GM12878 (cell line): Measurements from ENCODE around the gene GRIN3A. TPM values are rescaled to one million over a fixed set of nuclear protein-coding genes. Genes with fewer than 3 reads are reported as not detected.
A peak's percentile ranks its signal among the peaks of the same experiment; 100 is the strongest.

Experiments used
- ATAC-seq: fragments of 200-7000 bp; cut with Tn5 transposase; 3 replicates; pipeline ENCODE4 v1.9.1; 2020; ENCODE audit warnings: mild to moderate bottlenecking, moderate library complexity
- BruUV-seq: library from RNA; stranded (reverse); fragments of 400-500 nt; replicated peaks from 2 replicates; lab custom pipeline; 2021; lab: Mats Ljungman, UMichigan
- CTCF ChIA-PET: fragments of 300-600 bp; sonication (Branson Sonifier 250); formaldehyde crosslinking; extraction: SDS; loops from one replicate; lab custom pipeline; 2021; ENCODE audit warnings: inconsistent platforms; lab: Yijun Ruan, JAX
- POLR2A ChIA-PET: fragments of 350-600 bp; formaldehyde crosslinking; extraction: SDS; loops from one replicate; lab custom pipeline; 2021; ENCODE audit warnings: inconsistent platforms; lab: Charles Lee
- RAD21 ChIA-PET: fragments of 300-600 bp; sonication (Branson Sonifier 250); formaldehyde crosslinking; loops from one replicate; lab custom pipeline; 2023; ENCODE audit warnings: antibody characterized with exemption; ENCODE audit not compliant: unreplicated experiment; lab: Charles Lee
- SMC1A ChIA-PET: fragments of 300-600 bp; sonication (Branson Sonifier 250); formaldehyde crosslinking; loops from one replicate; lab custom pipeline; 2023; ENCODE audit not compliant: unreplicated experiment, uncharacterized antibody; lab: Charles Lee
- DNase-seq: peaks from one replicate; pipeline ENCODE4 v3.0.0-alpha.2; 2011; ENCODE audit warnings: low read depth, low spot score
- FAIRE-seq: peaks from 3 replicates; lab custom pipeline; 2011; peaks lifted over from hg19 to GRCh38; lab: Jason Lieb, UNC
- H2AFZ ChIP-seq: 2 replicates; pipeline ENCODE4 v1.6.0; 2011; ENCODE audit warnings: low read depth, low read length, control low read depth; ENCODE audit not compliant: control insufficient read depth
- H3K27ac ChIP-seq: 2 replicates; pipeline ENCODE4 v1.5.1; 2011; ENCODE audit warnings: control low read depth; ENCODE audit not compliant: control insufficient read depth, insufficient read depth
- H3K27me3 ChIP-seq, 2 experiments: replicated peaks in 1 of 2; 2 replicates each; pipeline versions ENCODE4 v1.6.0 to v1.6.1; 2011; ENCODE audit warnings: low read length in 1 of 2; ENCODE audit not compliant: control insufficient read depth in 2 of 2, insufficient read depth in 2 of 2
- H3K36me3 ChIP-seq, 2 experiments: 2 replicates each; pipeline ENCODE4 v1.5.1; 2011; ENCODE audit warnings: low read length in 1 of 2; ENCODE audit not compliant: control insufficient read depth in 2 of 2, insufficient read depth in 2 of 2
- H3K4me1 ChIP-seq: 2 replicates; pipeline ENCODE4 v1.6.1; 2011; ENCODE audit warnings: mild to moderate bottlenecking, low read length, moderate library complexity, mixed read lengths; ENCODE audit not compliant: control insufficient read depth, insufficient read depth
- H3K4me2 ChIP-seq: 2 replicates; pipeline ENCODE4 v1.6.0; 2011; ENCODE audit warnings: control low read depth; ENCODE audit not compliant: control insufficient read depth, insufficient read depth
- H3K4me3 ChIP-seq: fragments of 200-600 bp; sonication (generic); 2 replicates; pipeline ENCODE4 v1.5.1; 2016
- H3K79me2 ChIP-seq: 2 replicates; pipeline ENCODE4 v1.6.0; 2011; ENCODE audit warnings: low read length; ENCODE audit not compliant: control insufficient read depth, insufficient read depth
- H3K9ac ChIP-seq: 2 replicates; pipeline ENCODE4 v1.8.0; 2011; ENCODE audit warnings: low read length, control low read depth, mixed read lengths; ENCODE audit not compliant: control insufficient read depth, insufficient read depth
- H3K9me3 ChIP-seq: replicated peaks from 3 replicates; pipeline ENCODE4 v1.5.1; 2011; ENCODE audit warnings: mild to moderate bottlenecking, low read length; ENCODE audit not compliant: control insufficient read depth, insufficient read depth
- H4K20me1 ChIP-seq: 2 replicates; pipeline ENCODE4 v1.6.0; 2011; ENCODE audit not compliant: control insufficient read depth, insufficient read depth
- CHD1 ChIP-seq: IDR thresholded peaks from 2 replicates; pipeline ENCODE4 v1.6.1; 2012; ENCODE audit warnings: low read depth, low read length, improper control_type of control experiment
- DPF2 ChIP-seq: fragments of 450-650 bp; IDR thresholded peaks from 2 replicates; pipeline ENCODE4 v1.6.1; 2017; ENCODE audit warnings: mild to moderate bottlenecking
- ESRRA ChIP-seq: IDR thresholded peaks from 2 replicates; pipeline ENCODE4 v1.6.1; 2012; ENCODE audit warnings: mild to moderate bottlenecking, low read length, improper control_type of control experiment
- ETV6 ChIP-seq, 2 experiments: fragments of 450-650 bp in 1 of 2; IDR thresholded peaks in 1 of 2; conservative IDR thresholded peaks in 1 of 2; 2 replicates each; pipeline ENCODE4 v1.6.1; 2014; ENCODE audit warnings: antibody characterized with exemption in 1 of 2, borderline replicate concordance in 1 of 2, low read depth in 1 of 2, mild to moderate bottlenecking in 1 of 2, moderate library complexity in 1 of 2
- KLF5 ChIP-seq: fragments of 450-650 bp; IDR thresholded peaks from 2 replicates; pipeline ENCODE4 v1.6.1; 2014; ENCODE audit warnings: mild to moderate bottlenecking; ENCODE audit not compliant: partially characterized antibody
- NFYB ChIP-seq: IDR thresholded peaks from 2 replicates; pipeline ENCODE4 v1.6.1; 2011; ENCODE audit warnings: low read depth, mild to moderate bottlenecking, low read length, improper control_type of control experiment, moderate library complexity; ENCODE audit not compliant: insufficient read depth
- NR2C1 ChIP-seq: fragments of 450-650 bp; IDR thresholded peaks from 2 replicates; pipeline ENCODE4 v1.6.1; 2017; ENCODE audit warnings: antibody characterized with exemption, mild to moderate bottlenecking, moderate library complexity
- POLR2AphosphoS5 ChIP-seq: IDR thresholded peaks from 2 replicates; pipeline ENCODE4 v1.6.1; 2011; ENCODE audit warnings: mild to moderate bottlenecking, low read length, inconsistent platforms
- RELA ChIP-seq: fragments of 450-650 bp; IDR thresholded peaks from 2 replicates; pipeline ENCODE4 v1.8.0; 2014; ENCODE audit warnings: borderline replicate concordance; ENCODE audit not compliant: partially characterized antibody
- SP1 ChIP-seq: IDR thresholded peaks from one replicate; pipeline ENCODE4 v1.6.1; 2011; ENCODE audit warnings: low read depth, low read length
- TCF3 ChIP-seq: IDR thresholded peaks from 2 replicates; pipeline ENCODE4 v1.6.1; 2012; ENCODE audit warnings: low read depth, mild to moderate bottlenecking, low read length, borderline replicate concordance; ENCODE audit not compliant: insufficient read depth
- TCF7 ChIP-seq: IDR thresholded peaks from 2 replicates; pipeline ENCODE4 v1.6.1; 2014; ENCODE audit warnings: antibody characterized with exemption, borderline replicate concordance
- WRNIP1 ChIP-seq: IDR thresholded peaks from 2 replicates; pipeline ENCODE4 v1.6.1; 2011; ENCODE audit warnings: low read depth, low read length, improper control_type of control experiment, borderline replicate concordance
- ZNF622 ChIP-seq: fragments of 450-650 bp; IDR thresholded peaks from 2 replicates; pipeline ENCODE4 v1.6.1; 2017; ENCODE audit warnings: mild to moderate bottlenecking, inconsistent platforms
- ZSCAN29 ChIP-seq: fragments of 450-650 bp; IDR thresholded peaks from 2 replicates; pipeline ENCODE4 v1.6.1; 2017; ENCODE audit warnings: mild to moderate bottlenecking, moderate library complexity
- WGBS: methylation state at CpG from one replicate; pipeline ENCODE4 v1.1.6; 2016; ENCODE audit warnings: low lambda C conversion rate; ENCODE audit not compliant: insufficient replicate concordance, insufficient coverage; ENCODE audit errors: missing lambda C conversion rate; 5-methylcytosine and 5-hydroxymethylcytosine counted together
- in situ Hi-C: fragments of 300-500 bp; cut with MboI; formaldehyde crosslinking; loops from 9 replicates; pipeline ENCODE4 v1.14.3; 2018; ENCODE audit warnings: mixed read lengths
- intact Hi-C: fragments of 100-400 bp; cut with micrococcal nuclease; formaldehyde crosslinking; loops from one replicate; pipeline ENCODE4 v1.14.2; 2022; ENCODE audit not compliant: unreplicated experiment
- polyA plus RNA-seq, 11 experiments: library from polyadenylated mRNA; depleted of rRNA in 4 of 11; unstranded in 6 of 11; stranded (reverse) in 5 of 11; fragments of >200 nt; fragmentation: Nextera tagmentation in 4 of 11; fragmentation: Illumina TruSeq in 1 of 11; extraction: Ambion mirVana in 4 of 11; extraction: Trizol in 1 of 11; gene quantifications; 1 replicate in 1 of 11; 2 replicates in 10 of 11; pipeline versions ENCODE4 v1.2.1 to v1.2.3, GENCODE V29; 2011 to 2016; ENCODE audit warnings: inconsistent platforms in 2 of 11, missing spikeins in 2 of 11, low read depth in 1 of 11
- total RNA-seq, 4 experiments: library from RNA; depleted of rRNA in 3 of 4; stranded (reverse); fragments of >200 nt in 3 of 4; fragmentation: Illumina TruSeq in 1 of 4; extraction: Trizol in 1 of 4; gene quantifications; 2 replicates each; pipeline versions ENCODE4 v1.2.1 to v1.2.3, GENCODE V29; 2013 to 2021
- TF ChIP-seq, protein P1 (sequence below), 3 experiments: IDR thresholded peaks in 2 of 3; conservative IDR thresholded peaks in 1 of 3; 2 replicates each; pipeline ENCODE4 v1.5.1; 2011; ENCODE audit warnings: low read depth in 3 of 3, low read length in 3 of 3, mild to moderate bottlenecking in 3 of 3, control low read depth in 2 of 3, moderate library complexity in 2 of 3, inconsistent platforms in 1 of 3, mixed read lengths in 1 of 3; ENCODE audit not compliant: control insufficient read depth in 2 of 3, insufficient read depth in 1 of 3; ENCODE audit errors: extremely low read depth in 1 of 3
- TF ChIP-seq, protein P2 (sequence below): fragments of 450-650 bp; IDR thresholded peaks from 2 replicates; pipeline ENCODE4 v1.6.1; 2016; ENCODE audit warnings: mild to moderate bottlenecking, moderate library complexity, borderline replicate concordance

Gene GRIN3A
- total and polyA plus RNA-seq, 10 of the 15 experiments (the other 5 are each of a cell fraction or from before 2014, with no cell fraction given): 0.03 to 0.05 (median 0.04) TPM; not detected in 7

DNA sequence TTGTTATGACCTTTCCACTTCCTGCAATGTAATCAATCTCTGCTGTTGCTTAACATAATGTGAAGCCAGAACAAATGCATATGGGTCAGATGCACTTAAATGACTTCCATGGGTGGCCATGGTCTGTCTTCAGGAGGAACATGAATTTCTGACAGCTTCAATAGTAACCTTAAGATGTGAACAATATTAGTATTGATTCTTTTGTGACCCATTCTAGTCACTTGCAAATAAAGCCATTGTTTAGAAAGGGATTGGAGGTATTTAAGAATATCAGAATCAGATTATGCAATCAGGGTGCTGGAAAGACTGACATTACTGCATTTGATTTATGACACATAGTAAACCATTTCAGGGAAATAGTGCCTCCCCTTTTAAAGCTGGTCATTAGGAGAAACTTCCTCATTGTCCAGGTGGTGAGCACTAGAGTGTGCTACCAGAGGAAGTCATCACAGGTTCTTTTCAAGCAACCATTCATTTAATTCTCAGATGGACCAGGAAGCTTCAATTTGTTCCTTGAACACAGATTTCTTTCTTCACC is 32.1 kb downstream of the GRIN3A start (continued):
- TF ChIP-seq RELA (no peak), ETV6 (conservative IDR thresholded peaks at IDR 0.05 in 1 of 2, IDR thresholded peaks at IDR 0.05 in 1 of 2; ENCODE audit: borderline replicate concordance in 1 of 2, low read depth in 1 of 2) (no peak), WRNIP1 (no peak), NR2C1 (no peak), DPF2 (no peak), CHD1 (no peak), ESRRA (no peak)

DNA sequence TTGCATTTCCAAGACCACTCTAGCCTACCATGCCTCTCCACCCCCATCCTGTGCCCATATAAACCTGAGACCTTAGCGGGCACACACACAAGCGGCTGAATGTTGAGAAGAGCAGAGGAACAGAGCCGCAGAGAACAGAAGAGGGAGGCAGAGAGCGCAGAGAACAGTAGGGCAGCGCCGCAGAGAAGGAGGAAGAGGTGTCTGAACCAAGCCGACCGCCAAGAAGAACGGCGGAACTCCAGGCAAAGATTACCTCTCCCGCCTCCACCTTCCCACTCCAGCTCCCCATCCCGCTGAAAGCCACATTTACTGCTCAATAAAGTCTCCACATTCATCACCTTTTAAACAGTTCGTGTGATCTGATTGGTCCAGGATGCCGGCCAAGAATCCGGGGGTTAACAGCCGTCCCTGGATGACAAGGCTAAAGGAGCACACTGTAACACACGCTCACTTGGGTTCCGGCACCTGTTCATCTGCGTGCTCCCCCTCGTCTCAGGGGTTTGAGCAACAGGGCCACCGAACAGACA is 33.2 kb downstream of the GRIN3A start:
- Histone ChIP-seq H3K9me3 (no peaks in the 10 kb centered on the region), H2AFZ (peak overlapping the region; percentile 51), H3K9ac (no peak overlapping the region), H3K4me2 (peak overlapping the region; percentile 49; the same call in 1 of the 2 replicates), H3K36me3 (no peaks in the 10 kb centered on the region), H3K4me3 (no peak overlapping the region), H3K27ac (no peak overlapping the region), H3K4me1 (no peaks in the 10 kb centered on the region; the same call in 1 of the 2 replicates), H3K79me2 (no peaks in the 10 kb centered on the region), H3K27me3 (peaks cover 0 to 2% of the 10 kb centered on the region in 2 experiments; a peak in 2 of 4 replicates), H4K20me1 (no peaks in the 10 kb centered on the region)
- CTCF ChIA-PET: no interaction called here
- ATAC-seq: peak; percentile 72
- intact Hi-C loops: loop anchor here (5.0 kb wide), 1 partner anchor 103 kb away; no protein-coding TSS in a partner anchor
- RAD21 ChIA-PET: no interaction called here
- no peak for FAIRE-seq
- POLR2A ChIA-PET: no interaction called here
- SMC1A ChIA-PET: no interaction called here
- DNase-seq: no peak
- 11% methylated on average over 21 of the region's 21 CpGs for WGBS
- no TSS peak for BruUV-seq
- in situ Hi-C loops: no loop called here
- TF ChIP-seq TCF7 (no peak), POLR2AphosphoS5 (no peak), ZNF622 (no peak), KLF5 (no peak), SP1 (no peak), ZSCAN29 (no peak), NFYB (no peak), TCF3 (no peak)
- TF ChIP-seq, protein P1, sequence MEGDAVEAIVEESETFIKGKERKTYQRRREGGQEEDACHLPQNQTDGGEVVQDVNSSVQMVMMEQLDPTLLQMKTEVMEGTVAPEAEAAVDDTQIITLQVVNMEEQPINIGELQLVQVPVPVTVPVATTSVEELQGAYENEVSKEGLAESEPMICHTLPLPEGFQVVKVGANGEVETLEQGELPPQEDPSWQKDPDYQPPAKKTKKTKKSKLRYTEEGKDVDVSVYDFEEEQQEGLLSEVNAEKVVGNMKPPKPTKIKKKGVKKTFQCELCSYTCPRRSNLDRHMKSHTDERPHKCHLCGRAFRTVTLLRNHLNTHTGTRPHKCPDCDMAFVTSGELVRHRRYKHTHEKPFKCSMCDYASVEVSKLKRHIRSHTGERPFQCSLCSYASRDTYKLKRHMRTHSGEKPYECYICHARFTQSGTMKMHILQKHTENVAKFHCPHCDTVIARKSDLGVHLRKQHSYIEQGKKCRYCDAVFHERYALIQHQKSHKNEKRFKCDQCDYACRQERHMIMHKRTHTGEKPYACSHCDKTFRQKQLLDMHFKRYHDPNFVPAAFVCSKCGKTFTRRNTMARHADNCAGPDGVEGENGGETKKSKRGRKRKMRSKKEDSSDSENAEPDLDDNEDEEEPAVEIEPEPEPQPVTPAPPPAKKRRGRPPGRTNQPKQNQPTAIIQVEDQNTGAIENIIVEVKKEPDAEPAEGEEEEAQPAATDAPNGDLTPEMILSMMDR (IDR thresholded peaks at IDR 0.05 in 2 of 3, conservative IDR thresholded peaks at IDR 0.05 in 1 of 3; ENCODE audit: control insufficient read depth in 2 of 3, extremely low read depth in 1 of 3, insufficient read depth in 1 of 3, low read depth in 3 of 3, low read length in 3 of 3): no peak
- TF ChIP-seq, protein P2, sequence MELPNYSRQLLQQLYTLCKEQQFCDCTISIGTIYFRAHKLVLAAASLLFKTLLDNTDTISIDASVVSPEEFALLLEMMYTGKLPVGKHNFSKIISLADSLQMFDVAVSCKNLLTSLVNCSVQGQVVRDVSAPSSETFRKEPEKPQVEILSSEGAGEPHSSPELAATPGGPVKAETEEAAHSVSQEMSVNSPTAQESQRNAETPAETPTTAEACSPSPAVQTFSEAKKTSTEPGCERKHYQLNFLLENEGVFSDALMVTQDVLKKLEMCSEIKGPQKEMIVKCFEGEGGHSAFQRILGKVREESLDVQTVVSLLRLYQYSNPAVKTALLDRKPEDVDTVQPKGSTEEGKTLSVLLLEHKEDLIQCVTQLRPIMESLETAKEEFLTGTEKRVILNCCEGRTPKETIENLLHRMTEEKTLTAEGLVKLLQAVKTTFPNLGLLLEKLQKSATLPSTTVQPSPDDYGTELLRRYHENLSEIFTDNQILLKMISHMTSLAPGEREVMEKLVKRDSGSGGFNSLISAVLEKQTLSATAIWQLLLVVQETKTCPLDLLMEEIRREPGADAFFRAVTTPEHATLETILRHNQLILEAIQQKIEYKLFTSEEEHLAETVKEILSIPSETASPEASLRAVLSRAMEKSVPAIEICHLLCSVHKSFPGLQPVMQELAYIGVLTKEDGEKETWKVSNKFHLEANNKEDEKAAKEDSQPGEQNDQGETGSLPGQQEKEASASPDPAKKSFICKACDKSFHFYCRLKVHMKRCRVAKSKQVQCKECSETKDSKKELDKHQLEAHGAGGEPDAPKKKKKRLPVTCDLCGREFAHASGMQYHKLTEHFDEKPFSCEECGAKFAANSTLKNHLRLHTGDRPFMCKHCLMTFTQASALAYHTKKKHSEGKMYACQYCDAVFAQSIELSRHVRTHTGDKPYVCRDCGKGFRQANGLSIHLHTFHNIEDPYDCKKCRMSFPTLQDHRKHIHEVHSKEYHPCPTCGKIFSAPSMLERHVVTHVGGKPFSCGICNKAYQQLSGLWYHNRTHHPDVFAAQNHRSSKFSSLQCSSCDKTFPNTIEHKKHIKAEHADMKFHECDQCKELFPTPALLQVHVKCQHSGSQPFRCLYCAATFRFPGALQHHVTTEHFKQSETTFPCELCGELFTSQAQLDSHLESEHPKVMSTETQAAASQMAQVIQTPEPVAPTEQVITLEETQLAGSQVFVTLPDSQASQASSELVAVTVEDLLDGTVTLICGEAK: no peak
